NCI-H526 treated with DMSO at 0.1 percent for 48 hours (cell line): ENCODE measurements around the gene ZFAND3.
"Not testable (repeated sequence)": the region's sequence is repeated elsewhere in the genome, so short reads cannot be mapped to it uniquely, and the experiment has no call there.

Experiments used
- DNase-seq: peaks from one replicate; lab custom pipeline; 2025; lab: John Stamatoyannopoulos, UW

ZFAND3 gene

GRCh38 chr6:38091613-38092012 lies 272.1 kb downstream of the ZFAND3 start:
- DNase-seq = no peak

GRCh38 chr6:38092465-38092864 lies 272.9 kb downstream of the ZFAND3 start:
- no peak for DNase-seq

DNA sequence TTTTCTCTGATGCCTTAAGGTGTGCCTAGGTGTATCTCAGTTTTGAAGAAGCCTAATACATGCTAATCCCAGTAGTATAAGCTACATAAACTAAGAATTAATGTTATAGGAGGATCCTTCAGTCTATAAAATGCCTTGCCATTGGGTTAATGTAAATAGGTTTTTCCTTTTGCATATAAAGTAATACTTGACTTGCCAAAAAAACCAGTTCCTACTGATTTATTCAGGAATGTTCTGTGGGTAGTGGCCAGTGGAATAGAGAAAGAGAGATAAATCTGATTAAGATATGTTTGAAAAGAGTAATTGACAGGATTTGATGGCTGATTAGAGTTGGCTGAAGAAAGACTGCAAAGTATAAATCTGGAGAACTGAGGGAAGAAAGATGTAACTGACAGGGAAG lies 273.4 kb downstream of the ZFAND3 start:
- DNase-seq = no peak

GRCh38 chr6:38095054-38095453 lies 275.5 kb downstream of the ZFAND3 start:
- no peak for DNase-seq

DNA sequence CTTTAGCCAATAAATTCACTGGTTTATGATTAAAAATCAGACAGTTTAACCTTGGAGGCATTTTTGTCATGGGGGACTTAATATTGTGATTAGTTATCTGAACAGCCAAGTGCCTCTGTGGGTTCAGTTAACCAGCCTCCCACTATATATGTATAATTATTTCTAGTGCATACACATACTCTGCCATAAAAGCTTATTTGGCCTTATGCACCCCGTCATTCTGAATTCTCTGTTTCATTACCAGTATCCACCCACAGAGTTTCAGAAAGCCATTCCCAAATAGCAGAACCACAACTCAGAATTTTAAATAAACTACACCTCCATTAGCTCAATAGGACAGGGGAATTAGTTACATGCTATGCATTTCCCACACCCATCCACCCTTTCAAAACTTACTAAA lies 279.7 kb downstream of the ZFAND3 start:
- DNase-seq = no peak

DNA sequence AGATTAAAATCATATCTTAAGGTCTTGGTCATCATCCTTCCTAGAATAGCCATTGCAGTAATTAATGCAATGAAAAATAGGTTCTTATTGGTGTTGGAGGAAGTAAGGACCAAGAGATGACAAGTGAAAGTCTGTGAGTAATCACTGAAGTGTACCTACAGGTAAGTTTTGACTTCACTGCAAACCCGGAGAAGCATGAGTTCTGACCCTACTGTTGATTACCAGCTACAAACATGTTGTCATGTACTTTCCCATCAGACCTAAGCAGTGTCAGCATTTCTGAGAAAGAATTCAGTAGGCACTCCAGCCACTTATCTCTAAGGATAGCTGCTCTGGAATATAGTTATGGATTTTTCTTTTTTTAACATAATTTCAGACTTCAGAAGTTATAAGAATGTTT lies 280.9 kb downstream of the ZFAND3 start:
- DNase-seq = no peak

DNA sequence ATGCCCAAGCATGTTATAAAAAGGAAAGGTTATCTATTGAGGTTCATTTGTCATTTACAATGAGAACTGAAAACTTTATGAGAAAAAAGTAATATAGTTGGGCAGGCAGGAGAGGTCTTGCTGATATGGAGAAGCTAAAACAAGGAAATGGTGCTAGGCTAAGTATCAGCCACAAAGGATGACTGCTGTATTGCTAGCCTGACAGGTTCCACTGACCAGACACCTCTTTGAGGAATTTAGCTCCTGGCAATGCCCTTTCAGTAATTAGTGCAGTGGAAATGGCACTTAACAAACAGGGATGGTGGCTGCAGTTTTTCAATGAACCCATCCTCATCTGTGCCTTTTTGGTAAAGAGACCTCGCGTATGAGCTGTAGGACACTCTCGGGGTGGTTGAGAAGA lies 284.4 kb downstream of the ZFAND3 start:
- no peak for DNase-seq

DNA sequence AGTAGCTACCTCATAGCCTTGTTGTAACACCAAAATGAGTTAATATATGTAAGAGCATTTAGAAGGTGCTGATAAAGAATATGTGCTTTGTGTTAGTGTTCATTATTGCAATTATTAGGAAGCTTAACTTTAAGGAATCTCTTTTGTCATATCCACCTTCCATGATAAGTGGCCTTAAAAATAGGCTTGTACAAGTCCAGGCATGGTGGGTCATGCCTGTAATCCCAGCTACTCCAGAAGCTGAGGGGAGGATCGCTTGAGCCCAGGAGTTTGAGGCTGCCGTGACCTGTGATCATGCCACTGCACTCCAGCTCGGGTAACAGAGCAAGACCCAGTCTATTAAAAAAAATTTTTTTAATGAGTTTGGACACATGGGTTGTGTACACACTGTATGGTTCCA lies 285.5 kb downstream of the ZFAND3 start:
- no peak for DNase-seq

DNA sequence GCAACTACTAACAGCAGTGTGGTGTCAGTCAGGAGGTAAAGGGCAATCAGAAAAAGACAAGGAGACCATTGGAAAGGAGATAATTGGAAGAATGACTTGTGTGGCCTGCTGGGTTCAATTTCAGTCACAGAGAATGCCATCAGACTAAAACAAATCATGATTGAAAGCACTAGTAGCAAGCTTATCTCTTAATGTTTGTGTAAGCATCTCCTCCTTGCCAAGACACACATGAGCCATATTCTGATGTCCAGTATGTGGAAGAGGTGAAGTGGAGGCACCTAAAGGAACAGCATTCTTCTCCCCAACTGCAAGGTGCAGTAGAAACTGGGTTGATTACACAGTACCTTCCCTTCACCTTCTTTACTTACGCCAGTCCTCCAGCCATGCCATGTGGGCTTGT lies 287.5 kb downstream of the ZFAND3 start:
- DNase-seq = no peak

DNA sequence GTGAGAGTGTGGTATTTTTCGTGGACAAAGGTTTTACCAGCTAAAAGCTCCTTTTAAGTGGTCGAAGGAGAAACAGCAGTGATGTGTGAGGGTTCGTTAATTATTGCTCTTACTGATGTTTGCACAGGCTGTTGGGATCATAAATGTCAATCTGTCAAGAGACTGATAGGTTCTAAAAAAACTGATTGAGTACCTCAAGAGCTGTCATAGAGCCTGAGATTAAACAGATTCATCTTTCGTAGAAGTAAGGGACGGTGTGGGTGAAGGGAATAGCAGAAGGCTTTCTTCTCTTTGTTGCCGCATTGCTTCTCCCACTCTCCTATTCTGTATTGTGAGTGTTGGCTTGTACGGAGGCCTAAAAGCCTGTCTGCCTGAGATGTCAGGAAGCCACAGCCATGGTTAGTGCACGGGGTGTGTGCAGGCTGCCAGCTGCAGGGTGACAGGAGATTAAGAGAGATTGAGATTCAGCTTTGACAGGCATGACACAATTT lies 291.0 kb downstream of the ZFAND3 start:
- DNase-seq = no peak

DNA sequence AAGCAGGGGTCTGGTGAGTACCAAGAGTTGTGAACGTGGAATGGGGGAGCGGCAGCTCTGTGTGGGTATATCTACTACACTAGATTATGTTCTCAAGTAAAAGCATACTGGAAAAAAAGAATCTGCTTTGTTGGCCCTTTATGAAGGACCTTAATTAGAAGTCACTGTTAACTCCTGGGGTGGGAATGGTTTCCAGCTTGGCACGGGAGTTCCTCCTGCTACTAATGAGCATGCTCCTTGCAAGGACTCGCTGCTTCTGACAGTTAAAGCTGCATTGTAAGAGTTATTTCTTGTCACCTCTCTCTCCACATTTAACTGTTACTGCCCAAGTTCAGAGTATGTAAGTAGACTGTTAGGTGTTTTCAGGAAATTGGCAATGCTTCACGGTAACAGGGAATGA lies 292.7 kb downstream of the ZFAND3 start:
- no peak for DNase-seq

- DNase-seq = no peak
Observed at GRCh38 chr6:38113825-38114576, 294.5 kb downstream of the ZFAND3 start.

DNA sequence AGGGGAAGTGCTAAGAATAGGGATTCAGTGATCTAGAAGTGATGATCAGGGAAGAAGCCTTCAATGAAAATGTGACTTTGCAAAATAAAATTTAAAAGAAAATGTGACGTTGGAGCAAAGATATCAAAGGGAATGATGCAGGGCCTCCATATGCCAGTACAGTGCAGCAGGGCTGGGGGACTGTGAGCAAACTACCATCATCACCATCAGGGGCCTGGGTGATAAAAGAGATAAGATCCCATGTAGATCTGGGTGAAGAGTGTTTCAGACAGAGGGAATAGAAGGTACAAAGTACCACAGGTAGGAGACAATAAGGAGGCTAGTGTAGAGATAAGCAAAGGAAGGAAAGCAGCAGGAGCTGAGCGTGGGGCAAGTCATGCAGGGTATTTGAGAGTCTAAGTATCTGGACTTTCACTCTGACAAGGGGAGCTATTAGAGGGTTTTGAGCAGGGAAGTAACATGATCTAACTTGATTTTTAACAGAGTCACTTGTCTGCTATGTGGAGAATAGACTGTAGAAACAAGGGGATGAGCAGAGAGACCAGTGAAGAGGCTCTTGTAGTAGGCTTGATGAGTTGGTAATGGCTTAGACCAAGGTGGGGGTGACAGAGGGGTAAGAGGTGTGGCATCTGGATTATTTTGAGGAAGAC lies 295.6 kb downstream of the ZFAND3 start:
- no peak for DNase-seq

GRCh38 chr6:38115626-38116008 lies 296.1 kb downstream of the ZFAND3 start:
- DNase-seq = no peak

GRCh38 chr6:38116248-38116647 lies 296.7 kb downstream of the ZFAND3 start:
- no peak for DNase-seq

- DNase-seq = no peak
Observed at GRCh38 chr6:38117281-38117680, 297.8 kb downstream of the ZFAND3 start.

- DNase-seq = no peak
Observed at GRCh38 chr6:38118791-38119365, 299.4 kb downstream of the ZFAND3 start.

DNA sequence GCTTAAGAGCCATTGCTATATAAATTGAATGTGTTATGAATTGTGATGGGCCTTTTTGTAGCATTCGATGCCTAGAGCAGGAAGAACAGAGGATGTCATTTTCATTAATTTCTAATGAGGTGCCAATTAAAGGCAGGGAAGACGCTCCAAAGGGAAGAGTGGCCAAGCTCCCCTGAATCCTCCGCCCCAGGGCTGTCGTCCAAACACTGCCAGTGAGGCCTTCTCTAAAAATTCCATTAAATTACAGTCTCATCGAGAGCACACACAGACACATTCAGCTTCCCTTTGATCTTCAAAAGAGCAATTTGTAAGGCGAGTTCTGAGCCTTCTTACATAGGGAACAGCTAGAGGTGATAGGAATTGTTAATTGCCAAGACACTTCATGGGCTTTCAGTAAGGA lies 300.0 kb downstream of the ZFAND3 start:
- no peak for DNase-seq

GRCh38 chr6:38124224-38124926 lies 304.8 kb downstream of the ZFAND3 start:
- DNase-seq = not testable (repeated sequence)

GRCh38 chr6:38127284-38127683 lies 307.8 kb downstream of the ZFAND3 start:
- DNase-seq = no peak

- no peak for DNase-seq
Observed at GRCh38 chr6:38131527-38131965, 312.0 kb downstream of the ZFAND3 start.

DNA sequence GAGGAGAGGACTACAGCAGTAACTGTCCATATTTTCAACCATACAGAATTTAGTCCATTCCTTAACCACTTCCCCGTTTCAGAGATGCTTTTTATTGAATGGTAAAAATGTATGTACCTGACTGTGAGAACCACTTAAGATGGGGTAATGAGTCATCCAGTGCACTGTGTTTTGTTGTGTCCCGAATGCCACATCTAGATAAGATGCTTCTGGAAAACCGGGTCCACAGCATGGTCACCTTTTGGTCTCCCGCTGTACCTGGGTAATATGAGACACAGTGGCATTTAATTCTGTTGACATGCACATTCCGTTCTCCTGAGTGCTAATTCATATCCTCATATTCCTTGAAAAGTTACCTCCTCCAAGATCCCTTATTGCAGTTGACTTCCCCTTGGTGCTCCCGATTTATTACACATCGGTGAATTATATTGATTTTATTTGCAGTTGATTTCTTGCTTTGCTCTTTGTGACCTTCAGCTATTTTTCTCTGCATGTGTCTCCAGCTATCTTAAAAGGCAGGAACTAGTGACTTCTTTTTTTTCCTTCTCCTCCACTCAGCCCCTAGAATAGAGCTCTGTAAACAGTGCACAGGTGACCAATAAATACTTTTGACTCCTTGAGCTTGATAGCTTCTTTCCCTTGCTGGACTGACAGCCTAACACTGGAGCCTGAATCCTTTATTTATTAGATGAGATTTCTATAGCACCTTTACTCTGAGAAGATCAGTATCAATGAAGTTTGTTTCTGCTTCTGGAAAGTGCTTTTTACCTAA lies 314.6 kb downstream of the ZFAND3 start:
- no peak for DNase-seq
